ENCODE results near the gene NR6A1.

NR6A1 gene

GRCh38 chr9:124632077-124632621, 139.0 kb downstream of the NR6A1 start:
- no peak overlapping the region for H3K27ac ChIP-seq
- no peak overlapping the region for H2AFZ ChIP-seq
- H3K4me1 ChIP-seq, result no peaks in the 10 kb centered on the region
- no peaks in the 10 kb centered on the region for H3K9me3 ChIP-seq (ENCODE audit: control insufficient read depth, low read length)
- H3K27me3 ChIP-seq (ENCODE audit: control insufficient read depth, insufficient read depth, low read length), result no peaks in the 10 kb centered on the region
- H3K4me3 ChIP-seq (ENCODE audit: low read depth, low read length), result no peak overlapping the region
- TF ChIP-seq CTCF (IDR thresholded peaks at IDR 0.05), result no peak
- no peak overlapping the region for H3K4me2 ChIP-seq (ENCODE audit: low read length)
- no peaks in the 10 kb centered on the region for H3K79me2 ChIP-seq
- H3K36me3 ChIP-seq (ENCODE audit: control insufficient read depth, insufficient read depth, low read length), result no peaks in the 10 kb centered on the region
- H3K9ac ChIP-seq, result no peak overlapping the region

- no peaks in the 10 kb centered on the region for H3K4me1 ChIP-seq
- no peak overlapping the region for H3K4me2 ChIP-seq (ENCODE audit: low read length)
- H3K4me3 ChIP-seq (ENCODE audit: low read depth, low read length), result no peak overlapping the region
- no peaks in the 10 kb centered on the region for H3K27me3 ChIP-seq (ENCODE audit: control insufficient read depth, insufficient read depth, low read length)
- no peak overlapping the region for H2AFZ ChIP-seq
- H3K9me3 ChIP-seq (ENCODE audit: control insufficient read depth, low read length), result no peaks in the 10 kb centered on the region
- H3K27ac ChIP-seq, result no peak overlapping the region
- H3K36me3 ChIP-seq (ENCODE audit: control insufficient read depth, insufficient read depth, low read length), result no peaks in the 10 kb centered on the region
- TF ChIP-seq CTCF (IDR thresholded peaks at IDR 0.05), result no peak
- no peaks in the 10 kb centered on the region for H3K79me2 ChIP-seq
- no peak overlapping the region for H3K9ac ChIP-seq
Observed at GRCh38 chr9:124631326-124631725, 139.8 kb downstream of the NR6A1 start.

- no peaks in the 10 kb centered on the region for H3K27me3 ChIP-seq (ENCODE audit: control insufficient read depth, insufficient read depth, low read length)
- H3K27ac ChIP-seq, result no peak overlapping the region
- no peak overlapping the region for H2AFZ ChIP-seq
- no peak overlapping the region for H3K4me3 ChIP-seq (ENCODE audit: low read depth, low read length)
- no peaks in the 10 kb centered on the region for H3K36me3 ChIP-seq (ENCODE audit: control insufficient read depth, insufficient read depth, low read length)
- no peak overlapping the region for H3K4me2 ChIP-seq (ENCODE audit: low read length)
- H3K4me1 ChIP-seq, result no peaks in the 10 kb centered on the region
- H3K9me3 ChIP-seq (ENCODE audit: control insufficient read depth, low read length), result no peaks in the 10 kb centered on the region
- no peak for TF ChIP-seq CTCF (IDR thresholded peaks at IDR 0.05)
- no peak overlapping the region for H3K9ac ChIP-seq
- H3K79me2 ChIP-seq, result no peaks in the 10 kb centered on the region
Observed at GRCh38 chr9:124629600-124629999, 141.5 kb downstream of the NR6A1 start.

- H3K27ac ChIP-seq, result no peak overlapping the region
- no peak overlapping the region for H2AFZ ChIP-seq
- TF ChIP-seq CTCF (IDR thresholded peaks at IDR 0.05), result no peak
- H3K4me1 ChIP-seq, result no peaks in the 10 kb centered on the region
- H3K4me2 ChIP-seq (ENCODE audit: low read length), result no peak overlapping the region
- no peaks in the 10 kb centered on the region for H3K79me2 ChIP-seq
- H3K27me3 ChIP-seq (ENCODE audit: control insufficient read depth, insufficient read depth, low read length), result no peaks in the 10 kb centered on the region
- H3K9ac ChIP-seq, result no peak overlapping the region
- no peaks in the 10 kb centered on the region for H3K9me3 ChIP-seq (ENCODE audit: control insufficient read depth, low read length)
- H3K4me3 ChIP-seq (ENCODE audit: low read depth, low read length), result no peak overlapping the region
- H3K36me3 ChIP-seq (ENCODE audit: control insufficient read depth, insufficient read depth, low read length), result no peaks in the 10 kb centered on the region
Observed at GRCh38 chr9:124628741-124629140, 142.4 kb downstream of the NR6A1 start.

GRCh38 chr9:124626276-124626675, 144.8 kb downstream of the NR6A1 start:
- Histone ChIP-seq H3K9me3 (ENCODE audit: control insufficient read depth, low read length) (no peaks in the 10 kb centered on the region), H2AFZ (no peak overlapping the region), H3K27ac (no peak overlapping the region), H3K4me2 (ENCODE audit: low read length) (no peak overlapping the region), H3K79me2 (no peaks in the 10 kb centered on the region), H3K36me3 (ENCODE audit: control insufficient read depth, insufficient read depth, low read length) (no peaks in the 10 kb centered on the region), H3K4me1 (no peaks in the 10 kb centered on the region), H3K9ac (no peak overlapping the region), H3K27me3 (ENCODE audit: control insufficient read depth, insufficient read depth, low read length) (no peaks in the 10 kb centered on the region), H3K4me3 (ENCODE audit: low read depth, low read length) (no peak overlapping the region)
- no peak for TF ChIP-seq CTCF (IDR thresholded peaks at IDR 0.05)

Data from parathyroid adenoma (tissue), 2 donors.